ENCODE data around the gene SCN4A. TPM values are rescaled to one million over a fixed set of nuclear protein-coding genes. Genes with fewer than 3 reads are reported as not detected.

The SCN4A gene
- total and polyA plus RNA-seq, 2 of the 13 experiments (the other 11 are each of a cell fraction or from before 2014, with no cell fraction given): 0.02 to 0.03 TPM

DNA sequence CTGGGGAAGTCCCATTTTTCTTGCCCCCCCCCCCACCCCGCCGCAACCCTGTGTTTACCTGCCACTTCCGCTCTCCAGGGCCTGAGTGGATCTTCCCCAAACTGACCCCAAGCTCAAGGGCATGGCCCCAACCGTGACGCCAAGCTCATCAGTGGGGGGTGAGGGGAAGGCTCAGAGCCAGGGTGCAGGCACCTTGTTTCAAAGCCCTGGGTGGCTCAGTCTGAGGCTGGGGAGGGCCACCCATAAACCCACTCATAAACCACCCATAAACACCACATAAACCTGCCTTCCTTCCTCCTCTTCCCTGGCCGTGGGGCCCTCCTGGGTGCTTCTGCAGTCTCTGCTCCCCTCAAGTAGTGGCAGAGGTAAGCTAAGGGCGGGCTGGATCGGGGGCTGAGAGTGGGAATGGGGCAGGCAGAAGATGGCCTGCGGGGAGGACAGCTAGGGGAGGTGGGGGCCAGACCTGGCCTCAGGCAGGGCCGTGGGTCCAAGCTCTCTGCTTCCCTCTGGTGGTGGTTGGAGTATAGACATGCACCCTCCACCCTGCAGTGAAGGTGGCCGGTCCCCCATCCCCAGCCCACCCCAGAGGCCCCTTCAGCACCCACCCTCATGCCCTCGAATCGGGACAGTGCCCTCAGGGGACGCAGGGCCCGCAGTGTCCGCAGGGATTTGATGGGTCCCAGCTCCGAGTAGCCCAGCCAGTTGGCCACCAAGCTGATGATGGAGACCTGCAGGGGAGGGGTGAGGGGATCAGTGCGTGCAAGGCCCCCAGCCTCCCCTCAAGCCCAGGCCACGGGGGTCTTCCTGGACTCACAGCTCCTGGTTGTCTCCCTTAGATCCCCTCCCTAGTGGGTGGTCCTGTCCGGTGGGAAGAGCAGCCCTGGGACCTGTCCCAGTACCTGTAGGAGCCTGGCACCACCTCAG, 26.0 kb downstream of the SCN4A start (continued):
- TF ChIP-seq MYNN (CRISPR knock-in tag; IDR thresholded peaks at IDR 0.05; ENCODE audit: low read depth): no peak
- no peak for TF ChIP-seq SMARCE1 (IDR thresholded peaks at IDR 0.05; ENCODE audit: borderline replicate concordance)
- TF ChIP-seq SNRNP70 (IDR thresholded peaks at IDR 0.05; ENCODE audit: low read depth, low read length): no peak
- TF ChIP-seq, protein P1, sequence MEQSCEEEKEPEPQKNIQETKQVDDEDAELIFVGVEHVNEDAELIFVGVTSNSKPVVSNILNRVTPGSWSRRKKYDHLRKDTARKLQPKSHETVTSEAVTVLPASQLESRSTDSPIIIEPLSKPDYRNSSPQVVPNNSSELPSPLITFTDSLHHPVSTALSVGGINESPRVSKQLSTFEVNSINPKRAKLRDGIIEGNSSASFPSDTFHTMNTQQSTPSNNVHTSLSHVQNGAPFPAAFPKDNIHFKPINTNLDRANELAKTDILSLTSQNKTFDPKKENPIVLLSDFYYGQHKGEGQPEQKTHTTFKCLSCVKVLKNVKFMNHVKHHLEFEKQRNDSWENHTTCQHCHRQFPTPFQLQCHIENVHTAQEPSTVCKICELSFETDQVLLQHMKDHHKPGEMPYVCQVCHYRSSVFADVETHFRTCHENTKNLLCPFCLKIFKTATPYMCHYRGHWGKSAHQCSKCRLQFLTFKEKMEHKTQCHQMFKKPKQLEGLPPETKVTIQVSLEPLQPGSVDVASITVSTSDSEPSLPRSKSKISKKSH (CRISPR knock-in tag; IDR thresholded peaks at IDR 0.05; ENCODE audit: borderline replicate concordance): no peak
- TF ChIP-seq ZNF329 (CRISPR knock-in tag; IDR thresholded peaks at IDR 0.05; ENCODE audit: low read depth): no peak
- no peak for TF ChIP-seq ZNF747 (CRISPR knock-in tag; IDR thresholded peaks at IDR 0.05; ENCODE audit: borderline replicate concordance)
- no peak for TF ChIP-seq ZNF414 (CRISPR knock-in tag; IDR thresholded peaks at IDR 0.05)
- TF ChIP-seq SETDB1 (CRISPR knock-in tag; IDR thresholded peaks at IDR 0.05; ENCODE audit: borderline replicate concordance): no peak
- TF ChIP-seq THAP8 (CRISPR knock-in tag; IDR thresholded peaks at IDR 0.05; ENCODE audit: borderline replicate concordance): no peak
- TF ChIP-seq ZNF44 (CRISPR knock-in tag; IDR thresholded peaks at IDR 0.05): no peak
- TF ChIP-seq ZNF10 (CRISPR knock-in tag; IDR thresholded peaks at IDR 0.05; ENCODE audit: borderline replicate concordance, low read depth): no peak
- TF ChIP-seq, protein P2, sequence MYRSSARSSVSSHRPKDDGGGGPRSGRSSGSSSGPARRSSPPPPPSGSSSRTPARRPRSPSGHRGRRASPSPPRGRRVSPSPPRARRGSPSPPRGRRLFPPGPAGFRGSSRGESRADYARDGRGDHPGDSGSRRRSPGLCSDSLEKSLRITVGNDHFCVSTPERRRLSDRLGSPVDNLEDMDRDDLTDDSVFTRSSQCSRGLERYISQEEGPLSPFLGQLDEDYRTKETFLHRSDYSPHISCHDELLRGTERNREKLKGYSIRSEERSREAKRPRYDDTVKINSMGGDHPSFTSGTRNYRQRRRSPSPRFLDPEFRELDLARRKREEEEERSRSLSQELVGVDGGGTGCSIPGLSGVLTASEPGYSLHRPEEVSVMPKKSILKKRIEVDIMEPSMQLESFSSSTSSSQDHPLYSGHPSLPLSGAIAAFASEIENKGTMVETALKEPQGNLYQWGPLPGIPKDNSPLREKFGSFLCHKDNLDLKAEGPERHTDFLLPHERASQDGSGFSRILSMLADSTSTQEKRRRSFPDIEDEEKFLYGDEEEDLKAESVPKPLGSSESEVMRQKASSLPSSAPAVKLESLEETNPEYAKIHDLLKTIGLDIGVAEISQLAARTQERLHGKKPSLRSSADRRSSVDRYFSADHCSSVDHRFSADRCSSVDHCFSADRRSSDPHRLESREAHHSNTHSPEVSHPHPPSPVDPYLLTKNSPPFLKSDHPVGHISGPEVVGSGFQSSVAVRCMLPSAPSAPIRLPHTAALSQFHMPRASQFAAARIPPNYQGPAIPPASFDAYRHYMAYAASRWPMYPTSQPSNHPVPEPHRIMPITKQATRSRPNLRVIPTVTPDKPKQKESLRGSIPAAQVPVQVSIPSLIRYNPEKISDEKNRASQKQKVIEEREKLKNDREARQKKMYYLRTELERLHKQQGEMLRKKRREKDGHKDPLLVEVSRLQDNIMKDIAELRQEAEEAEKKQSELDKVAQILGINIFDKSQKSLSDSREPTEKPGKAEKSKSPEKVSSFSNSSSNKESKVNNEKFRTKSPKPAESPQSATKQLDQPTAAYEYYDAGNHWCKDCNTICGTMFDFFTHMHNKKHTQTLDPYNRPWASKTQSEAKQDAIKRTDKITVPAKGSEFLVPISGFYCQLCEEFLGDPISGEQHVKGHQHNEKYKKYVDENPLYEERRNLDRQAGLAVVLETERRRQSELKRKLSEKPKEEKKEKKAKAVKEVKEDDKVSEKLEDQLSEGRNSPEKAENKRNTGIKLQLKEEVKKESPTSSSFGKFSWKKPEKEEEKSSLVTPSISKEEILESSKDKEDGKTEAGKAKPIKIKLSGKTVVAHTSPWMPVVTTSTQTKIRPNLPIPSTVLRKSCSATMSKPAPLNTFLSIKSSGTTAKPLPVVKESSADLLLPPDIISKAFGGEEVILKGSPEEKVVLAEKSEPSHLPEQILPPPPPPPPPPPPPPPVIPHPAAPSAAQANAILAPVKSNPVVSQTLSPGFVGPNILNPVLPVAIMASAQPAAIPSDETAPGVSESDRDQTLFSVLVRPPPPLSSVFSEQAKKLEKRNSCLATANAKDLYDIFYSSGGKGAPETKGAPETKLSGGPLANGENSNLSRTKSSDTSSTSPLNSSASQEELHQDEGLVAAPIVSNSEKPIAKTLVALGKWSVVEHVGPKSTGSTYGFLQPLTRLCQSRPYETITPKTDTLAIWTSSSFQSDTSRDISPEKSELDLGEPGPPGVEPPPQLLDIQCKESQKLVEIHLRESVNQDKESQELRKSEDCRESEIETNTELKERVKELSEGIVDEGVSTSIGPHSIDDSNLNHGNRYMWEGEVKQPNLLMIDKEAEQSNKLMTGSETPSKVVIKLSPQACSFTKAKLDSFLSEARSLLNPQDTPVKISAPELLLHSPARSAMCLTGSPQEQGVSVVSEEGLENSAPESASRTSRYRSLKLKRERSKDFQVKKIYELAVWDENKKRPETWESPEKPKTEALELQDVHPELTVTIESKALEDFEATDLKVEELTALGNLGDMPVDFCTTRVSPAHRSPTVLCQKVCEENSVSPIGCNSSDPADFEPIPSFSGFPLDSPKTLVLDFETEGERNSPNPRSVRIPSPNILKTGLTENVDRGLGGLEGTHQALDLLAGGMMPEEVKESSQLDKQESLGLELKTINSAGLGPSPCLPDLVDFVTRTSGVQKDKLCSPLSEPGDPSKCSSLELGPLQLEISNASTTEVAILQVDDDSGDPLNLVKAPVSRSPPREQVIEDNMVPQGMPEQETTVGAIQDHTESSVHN (CRISPR knock-in tag; IDR thresholded peaks at IDR 0.05): no peak
- TF ChIP-seq SIX1 (CRISPR knock-in tag; IDR thresholded peaks at IDR 0.05; ENCODE audit: borderline replicate concordance): no peak
- TF ChIP-seq ZNF234 (CRISPR knock-in tag; conservative IDR thresholded peaks at IDR 0.05): no peak

Data from HepG2 (cell line).